ENCODE data around the gene GNL1. TPM values are rescaled to one million over a fixed set of nuclear protein-coding genes. Genes with fewer than 3 reads are reported as not detected.

Gene GNL1
- total RNA-seq, 1 experiment from 2014 or later = 101 TPM

GRCh38 chr6:30515944-30516753 is 40.1 kb downstream of the GNL1 start:
- peak; percentile 96 for DNase-seq (ENCODE audit: low spot score)
- no peaks in the 10 kb centered on the region for H3K27me3 ChIP-seq (replicated peaks; ENCODE audit: insufficient read depth, low read depth, low read length, poor library complexity)
- no peak for TF ChIP-seq CTCF (conservative IDR thresholded peaks at IDR 0.05; ENCODE audit: low read depth, low read length)
- TF ChIP-seq EZH2 (IDR thresholded peaks at IDR 0.05; ENCODE audit: borderline replicate concordance, low read depth, low read length, poor library complexity, severe bottlenecking) = no peak
- ChIA-PET CTCF (interaction anchor here (0.6 to 0.7 kb wide), 5 partner anchors 16 to 550 kb away, joined by 3 to 6 read pairs (median 3); no protein-coding TSS in a partner anchor), POLR2A (ENCODE audit: low non-redundant PET) (interaction anchor here (0.7 kb wide), 1 partner anchor 41 kb away, joined by 11 read pairs; the partner anchor contains the start of gene PRR3)
- H3K36me3 ChIP-seq (ENCODE audit: insufficient read depth, low read length, poor library complexity, severe bottlenecking) = no peaks in the 10 kb centered on the region
- peak overlapping the region; percentile 79 for H3K27ac ChIP-seq (ENCODE audit: low read depth, low read length, poor library complexity, severe bottlenecking)
- peak overlapping the region; percentile 44 for H3K4me3 ChIP-seq (ENCODE audit: low read depth, low read length, poor library complexity, severe bottlenecking)
- intact Hi-C loops (cut with micrococcal nuclease; ENCODE audit: unreplicated experiment) = loop anchor here (1.0 kb wide), 1 partner anchor 27 kb away; the partner anchor contains the start of gene HLA-E
- no TSS peak for BruUV-seq (replicated peaks)
- H3K9me3 ChIP-seq (ENCODE audit: low read depth, low read length, poor library complexity, severe bottlenecking) = no peaks in the 10 kb centered on the region
- H3K4me1 ChIP-seq (ENCODE audit: insufficient read depth, low read length, poor library complexity, severe bottlenecking) = no peaks in the 10 kb centered on the region

GRCh38 chr6:30515106-30515505 is 41.2 kb downstream of the GNL1 start:
- H3K27ac ChIP-seq (ENCODE audit: low read depth, low read length, poor library complexity, severe bottlenecking) = no peak overlapping the region
- no peaks in the 10 kb centered on the region for H3K27me3 ChIP-seq (replicated peaks; ENCODE audit: insufficient read depth, low read depth, low read length, poor library complexity)
- POLR2A ChIA-PET (ENCODE audit: low non-redundant PET) = no interaction called here
- BruUV-seq (replicated peaks) = no TSS peak
- H3K9me3 ChIP-seq (ENCODE audit: low read depth, low read length, poor library complexity, severe bottlenecking) = no peaks in the 10 kb centered on the region
- H3K4me3 ChIP-seq (ENCODE audit: low read depth, low read length, poor library complexity, severe bottlenecking) = no peak overlapping the region
- CTCF ChIA-PET = no interaction called here
- DNase-seq (ENCODE audit: low spot score) = no peak
- H3K4me1 ChIP-seq (ENCODE audit: insufficient read depth, low read length, poor library complexity, severe bottlenecking) = no peaks in the 10 kb centered on the region
- intact Hi-C loops (cut with micrococcal nuclease; ENCODE audit: unreplicated experiment) = no loop called here
- TF ChIP-seq EZH2 (IDR thresholded peaks at IDR 0.05; ENCODE audit: borderline replicate concordance, low read depth, low read length, poor library complexity, severe bottlenecking) = no peak
- TF ChIP-seq CTCF (conservative IDR thresholded peaks at IDR 0.05; ENCODE audit: low read depth, low read length) = no peak
- no peaks in the 10 kb centered on the region for H3K36me3 ChIP-seq (ENCODE audit: insufficient read depth, low read length, poor library complexity, severe bottlenecking)

- no TSS peak for BruUV-seq (replicated peaks)
- no peak overlapping the region for H3K4me3 ChIP-seq (ENCODE audit: low read depth, low read length, poor library complexity, severe bottlenecking)
- CTCF ChIA-PET = interaction anchor here (0.6 kb wide), 1 partner anchor 40 kb away, joined by 13 read pairs; no protein-coding TSS in a partner anchor
Observed at GRCh38 chr6:30513451-30513850, 42.8 kb downstream of the GNL1 start.

More at GRCh38 chr6:30513451-30513850, 42.8 kb downstream of the GNL1 start:
- Histone ChIP-seq H3K36me3 (ENCODE audit: insufficient read depth, low read length, poor library complexity, severe bottlenecking) (no peaks in the 10 kb centered on the region), H3K27me3 (replicated peaks; ENCODE audit: insufficient read depth, low read depth, low read length, poor library complexity) (no peaks in the 10 kb centered on the region), H3K4me1 (ENCODE audit: insufficient read depth, low read length, poor library complexity, severe bottlenecking) (no peaks in the 10 kb centered on the region), H3K9me3 (ENCODE audit: low read depth, low read length, poor library complexity, severe bottlenecking) (no peaks in the 10 kb centered on the region), H3K27ac (ENCODE audit: low read depth, low read length, poor library complexity, severe bottlenecking) (no peak overlapping the region)
- intact Hi-C loops (cut with micrococcal nuclease; ENCODE audit: unreplicated experiment) = no loop called here
- DNase-seq (ENCODE audit: low spot score) = no peak
- TF ChIP-seq EZH2 (IDR thresholded peaks at IDR 0.05; ENCODE audit: borderline replicate concordance, low read depth, low read length, poor library complexity, severe bottlenecking) = no peak
- no peak for TF ChIP-seq CTCF (conservative IDR thresholded peaks at IDR 0.05; ENCODE audit: low read depth, low read length)
- POLR2A ChIA-PET (ENCODE audit: low non-redundant PET) = no interaction called here

All from A673 (cell line).